OCI-LY1 (cell line): Measurements from ENCODE around the gene SCPEP1.

Source experiments
- H2AFZ ChIP-seq: fragments of 200-600 bp; sonication (generic), shearing (Covaris generic); 2 replicates; pipeline ENCODE4 v1.6.0; 2014; ENCODE audit warnings: antibody characterized with exemption, mild to moderate bottlenecking, low read length
- H3F3A ChIP-seq: fragments of 200-600 bp; sonication (generic), shearing (Covaris generic); 2 replicates; pipeline ENCODE4 v1.6.0; 2014; ENCODE audit warnings: mild to moderate bottlenecking, antibody characterized with exemption, low read length, moderate library complexity; ENCODE audit not compliant: insufficient read depth
- H3K27ac ChIP-seq: fragments of 200-600 bp; sonication (generic); 2 replicates; pipeline ENCODE4 v1.5.1; 2014; ENCODE audit warnings: low read length, mixed run types, mild to moderate bottlenecking, low read depth; ENCODE audit not compliant: poor library complexity, severe bottlenecking
- H3K27me3 ChIP-seq: fragments of 200-600 bp; sonication (generic); 2 replicates; pipeline ENCODE4 v1.6.0; 2014; ENCODE audit warnings: antibody characterized with exemption, mild to moderate bottlenecking, low read length, moderate library complexity; ENCODE audit not compliant: insufficient read depth
- H3K36me3 ChIP-seq: fragments of 200-600 bp; sonication (generic); 2 replicates; pipeline ENCODE4 v1.6.1; 2014; ENCODE audit warnings: mild to moderate bottlenecking, antibody characterized with exemption, low read length, moderate library complexity, mixed read lengths; ENCODE audit not compliant: insufficient read depth
- H3K4me1 ChIP-seq: fragments of 200-600 bp; sonication (generic); 2 replicates; pipeline ENCODE4 v1.5.1; 2014; ENCODE audit warnings: mild to moderate bottlenecking, low read length, moderate library complexity; ENCODE audit not compliant: insufficient read depth, severe bottlenecking
- H3K4me2 ChIP-seq: fragments of 200-600 bp; sonication (generic), shearing (Covaris generic); 2 replicates; pipeline ENCODE4 v1.6.1; 2014; ENCODE audit warnings: low read length
- H3K4me3 ChIP-seq: fragments of 200-600 bp; sonication (generic); 2 replicates; pipeline ENCODE4 v1.5.1; 2014; ENCODE audit warnings: low read length, low read depth, mild to moderate bottlenecking, mixed read lengths; ENCODE audit not compliant: poor library complexity, severe bottlenecking
- H3K79me2 ChIP-seq: fragments of 200-600 bp; shearing (Covaris generic); 2 replicates; pipeline ENCODE4 v1.6.1; 2016; ENCODE audit warnings: mixed run types, low read length, mixed read lengths; ENCODE audit not compliant: insufficient read depth
- H3K9ac ChIP-seq: fragments of 200-600 bp; sonication (generic), shearing (Covaris generic); 2 replicates; pipeline ENCODE4 v1.6.1; 2014; ENCODE audit warnings: mild to moderate bottlenecking, low read length, mixed read lengths
- H3K9me2 ChIP-seq: fragments of 200-600 bp; sonication (generic), shearing (Covaris generic); 2 replicates; pipeline ENCODE4 v1.6.1; 2014; ENCODE audit warnings: low read depth, mild to moderate bottlenecking, low read length, mixed read lengths
- H3K9me3 ChIP-seq: fragments of 200-600 bp; shearing (Covaris generic); 2 replicates; pipeline ENCODE4 v1.6.1; 2014; ENCODE audit warnings: low read length, mixed read lengths
- H4K20me1 ChIP-seq: fragments of 200-600 bp; sonication (generic), shearing (Covaris generic); 2 replicates; pipeline ENCODE4 v1.6.0; 2016; ENCODE audit warnings: mild to moderate bottlenecking, low read length; ENCODE audit not compliant: insufficient read depth
- CTCF ChIP-seq: fragments of 200-600 bp; sonication (generic), shearing (Covaris generic); IDR thresholded peaks from 2 replicates; pipeline ENCODE4 v1.5.1; 2017; ENCODE audit warnings: mild to moderate bottlenecking, antibody characterized with exemption, low read length, moderate library complexity, mixed read lengths
- EZH2 ChIP-seq: fragments of 200-600 bp; sonication (generic), shearing (Covaris generic); IDR thresholded peaks from 2 replicates; pipeline ENCODE4 v1.8.0; 2017; ENCODE audit warnings: borderline replicate concordance, mixed run types, mild to moderate bottlenecking, antibody characterized with exemption, low read length, moderate library complexity, mixed read lengths

Gene SCPEP1

GRCh38 chr17:56977673-56978395 is at the start of gene SCPEP1:
Gene SCPEP1, plus strand, starts transcription at chr17:56978131. Its CDS starts 29 bp downstream, at chr17:56978160.
- no peaks in the 10 kb centered on the region for H4K20me1 ChIP-seq
- H3K4me2 ChIP-seq = peak within 1 kb of the TSS; percentile 75
- H2AFZ ChIP-seq = peak within 1 kb of the TSS; percentile 23; the same call in 1 of the 2 replicates
- no peak for TF ChIP-seq EZH2
- TF ChIP-seq CTCF = no peak
- peak within 1 kb of the TSS; percentile 25 for H3K27ac ChIP-seq
- H3F3A ChIP-seq = no peaks in the 10 kb centered on the region
- no peaks in the 10 kb centered on the region; the same call in 1 of the 2 replicates for H3K27me3 ChIP-seq
- H3K9ac ChIP-seq = peak within 1 kb of the TSS; percentile 64
- no peaks in the 10 kb centered on the region for H3K9me2 ChIP-seq
- H3K79me2 ChIP-seq = no peaks in the 10 kb centered on the region
- H3K36me3 ChIP-seq = no peaks in the 10 kb centered on the region; the same call in 1 of the 2 replicates
- peaks cover 33% of the 10 kb centered on the region for H3K4me1 ChIP-seq
- no peaks in the 10 kb centered on the region for H3K9me3 ChIP-seq
- peak within 1 kb of the TSS; percentile 68 for H3K4me3 ChIP-seq

DNA sequence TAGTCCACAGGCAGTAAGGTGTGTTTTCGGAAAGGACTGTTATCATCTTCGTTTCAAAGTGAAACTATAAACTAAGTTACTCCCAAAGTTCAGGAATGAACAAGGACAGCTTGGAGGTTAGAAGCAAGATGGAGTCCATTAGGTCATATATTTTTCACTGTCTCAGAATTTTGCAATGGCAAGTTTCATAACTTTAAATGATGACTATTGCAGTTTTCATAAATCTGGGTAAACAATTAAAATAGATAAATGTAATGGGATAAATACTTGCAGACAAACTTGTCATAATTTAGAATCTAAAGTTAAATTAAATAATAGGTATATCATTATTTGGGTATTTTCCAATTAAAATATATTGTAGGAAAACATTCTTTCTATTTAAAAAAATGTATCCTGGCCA is 49.3 kb upstream of the SCPEP1 start:
- H3K36me3 ChIP-seq = no peaks in the 10 kb centered on the region

DNA sequence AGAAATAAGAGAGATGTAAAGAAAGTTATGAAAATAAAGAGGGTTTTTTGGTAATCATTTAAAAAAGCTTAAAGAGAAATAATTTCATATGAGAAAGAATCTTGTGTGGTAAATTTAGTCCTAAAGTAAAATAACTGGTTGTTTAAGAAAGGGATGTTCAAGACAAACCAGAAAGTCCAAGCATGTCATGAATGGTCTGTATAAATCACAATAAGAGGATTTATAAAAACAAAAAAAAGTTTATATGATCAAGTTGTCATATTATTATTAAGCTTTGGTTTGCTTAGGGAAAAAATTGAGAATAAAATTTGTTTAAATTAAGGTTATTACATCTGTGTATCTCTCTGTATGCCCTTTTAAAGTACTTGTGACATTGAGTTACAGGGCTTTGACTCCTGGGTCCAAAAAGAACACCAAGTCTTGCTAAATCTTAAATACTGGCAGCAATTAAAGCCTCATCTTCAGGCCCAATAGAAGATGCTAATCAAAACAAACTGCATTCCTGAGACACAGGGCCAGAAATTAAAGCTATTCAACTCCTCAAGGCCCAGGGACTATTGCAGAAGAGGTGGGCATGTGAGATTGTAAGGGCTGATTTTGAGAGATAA is 48.5 kb upstream of the SCPEP1 start:
- Histone ChIP-seq H3K9me2 (no peaks in the 10 kb centered on the region), H3K27me3 (no peaks in the 10 kb centered on the region), H3K4me1 (no peaks in the 10 kb centered on the region), H3K27ac (no peak overlapping the region), H3K4me2 (no peak overlapping the region), H3K36me3 (peaks cover 8% of the 10 kb centered on the region), H3K9ac (no peak overlapping the region), H4K20me1 (no peaks in the 10 kb centered on the region), H3K9me3 (peaks cover 17% of the 10 kb centered on the region), H3F3A (no peaks in the 10 kb centered on the region), H3K4me3 (no peak overlapping the region), H3K79me2 (no peaks in the 10 kb centered on the region), H2AFZ (no peak overlapping the region)
- no peak for TF ChIP-seq EZH2
- no peak for TF ChIP-seq CTCF

More for the DNA sequence above, 49.3 kb upstream of the SCPEP1 start:
- H3K4me2 ChIP-seq = no peak overlapping the region
- TF ChIP-seq EZH2 (no peak), CTCF (no peak)
- no peak overlapping the region for H3K9ac ChIP-seq
- no peaks in the 10 kb centered on the region for H3K79me2 ChIP-seq
- H3K4me1 ChIP-seq = no peaks in the 10 kb centered on the region
- H3K27ac ChIP-seq = no peak overlapping the region
- H3K9me3 ChIP-seq = peaks cover 17% of the 10 kb centered on the region
- no peaks in the 10 kb centered on the region for H3F3A ChIP-seq
- no peaks in the 10 kb centered on the region for H3K27me3 ChIP-seq
- no peaks in the 10 kb centered on the region for H3K9me2 ChIP-seq
- H3K4me3 ChIP-seq = no peak overlapping the region
- no peaks in the 10 kb centered on the region for H4K20me1 ChIP-seq
- H2AFZ ChIP-seq = no peak overlapping the region
